ENCODE results near the gene EIF2D. TPM values are rescaled to one million over a fixed set of nuclear protein-coding genes. Genes with fewer than 3 reads are reported as not detected.

Gene EIF2D
- total and polyA plus RNA-seq, 7 experiments from 2014 or later = 33.5 to 73.0 (median 53.4) TPM

- peaks cover 0 to 1% (median 0%) of the 10 kb centered on the region in 11 donors for H3K9me3 Mint-ChIP-seq
- no peaks in the 10 kb centered on the region for H3K27me3 Mint-ChIP-seq
- H3K27me3 ChIP-seq (ENCODE audit: control insufficient read depth in 2 of 2, insufficient read depth in 2 of 2, low read length in 2 of 2) = no peaks in the 10 kb centered on the region
- CTCF ChIA-PET = interaction anchor here (0.9 to 1.2 kb wide), 4 partner anchors 13 to 375 kb away, joined by 3 to 8 read pairs (median 4); no protein-coding TSS in a partner anchor
- H3K4me1 ChIP-seq (ENCODE audit: control insufficient read depth in 2 of 2, insufficient read depth in 2 of 2, low read length in 2 of 2) = peaks cover 7 to 10% of the 10 kb centered on the region in 2 donors
- POLR2A ChIA-PET = interaction anchor here (0.7 kb wide), 1 partner anchor 197 kb away, joined by 4 read pairs; no protein-coding TSS in a partner anchor
- H3K4me1 Mint-ChIP-seq = peaks cover 7 to 37% (median 26%) of the 10 kb centered on the region in 7 donors
- peaks cover 0 to 51% (median 23%) of the 10 kb centered on the region in 5 donors for H3K36me3 Mint-ChIP-seq
- intact Hi-C loops (cut with micrococcal nuclease) = no loop called here
- DNase-seq (no peak), ATAC-seq (peak; percentile 42)
- no peaks in the 10 kb centered on the region for H3K9me3 ChIP-seq (ENCODE audit: control insufficient read depth in 2 of 3, low read length in 3 of 3)
- no peak overlapping the region for H3K4me3 ChIP-seq (ENCODE audit: low read length)
- H3K27ac ChIP-seq (ENCODE audit: low read depth, low read length) = no peak overlapping the region
- H3K4me3 Mint-ChIP-seq = no peak overlapping the region
- no peak overlapping the region for H3K27ac Mint-ChIP-seq
- peaks cover 17 to 74% (median 27%) of the 10 kb centered on the region in 3 experiments for H3K36me3 ChIP-seq (ENCODE audit: control insufficient read depth in 2 of 3, insufficient read depth in 3 of 3, low read length in 3 of 3)
Observed at GRCh38 chr1:206606867-206607266, 5.4 kb downstream of the EIF2D start.

DNA sequence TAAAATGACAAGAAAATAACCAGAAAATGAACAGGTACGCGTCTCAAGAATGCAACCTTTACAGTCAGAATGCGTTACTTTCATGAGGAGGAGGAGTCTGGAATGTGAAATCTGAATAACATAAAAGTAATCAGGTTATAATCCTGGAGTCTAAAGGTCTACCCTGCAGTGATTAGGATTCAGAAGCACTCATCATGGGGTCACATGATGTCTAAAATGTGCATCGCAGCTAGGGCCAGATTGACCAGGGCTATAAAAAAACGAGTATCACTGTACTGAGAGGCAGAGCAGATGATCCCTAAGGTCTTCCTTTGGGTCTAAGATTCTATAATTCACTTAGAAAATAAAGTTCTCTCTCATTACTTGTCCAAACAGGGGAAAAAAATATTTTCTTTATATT is 7.4 kb downstream of the EIF2D start:
- CTCF ChIA-PET = no interaction called here
- H3K4me1 Mint-ChIP-seq = peaks cover 0 to 21% (median 13%) of the 10 kb centered on the region in 7 donors
- POLR2A ChIA-PET = interaction anchor here (0.8 kb wide), 1 partner anchor 53 kb away, joined by 3 read pairs; no protein-coding TSS in a partner anchor
- H3K4me1 ChIP-seq (ENCODE audit: control insufficient read depth in 2 of 2, insufficient read depth in 2 of 2, low read length in 2 of 2) = no peaks in the 10 kb centered on the region
- H3K27ac Mint-ChIP-seq = no peak overlapping the region
- no peaks in the 10 kb centered on the region for H3K27me3 Mint-ChIP-seq
- ATAC-seq (no peak), DNase-seq (no peak)
- no peaks in the 10 kb centered on the region for H3K27me3 ChIP-seq (ENCODE audit: control insufficient read depth in 2 of 2, insufficient read depth in 2 of 2, low read length in 2 of 2)
- no peak overlapping the region for H3K4me3 Mint-ChIP-seq
- no peak overlapping the region for H3K27ac ChIP-seq (ENCODE audit: low read depth, low read length)
- H3K36me3 Mint-ChIP-seq = peaks cover 4 to 56% (median 19%) of the 10 kb centered on the region in 5 donors
- H3K36me3 ChIP-seq (ENCODE audit: control insufficient read depth in 2 of 3, insufficient read depth in 3 of 3, low read length in 3 of 3) = peaks cover 19 to 84% (median 27%) of the 10 kb centered on the region in 3 experiments
- peaks cover 0 to 1% (median 0%) of the 10 kb centered on the region in 11 donors for H3K9me3 Mint-ChIP-seq
- H3K4me3 ChIP-seq (ENCODE audit: low read length) = no peak overlapping the region
- H3K9me3 ChIP-seq (ENCODE audit: control insufficient read depth in 2 of 3, low read length in 3 of 3) = no peaks in the 10 kb centered on the region
- intact Hi-C loops (cut with micrococcal nuclease) = no loop called here

DNA sequence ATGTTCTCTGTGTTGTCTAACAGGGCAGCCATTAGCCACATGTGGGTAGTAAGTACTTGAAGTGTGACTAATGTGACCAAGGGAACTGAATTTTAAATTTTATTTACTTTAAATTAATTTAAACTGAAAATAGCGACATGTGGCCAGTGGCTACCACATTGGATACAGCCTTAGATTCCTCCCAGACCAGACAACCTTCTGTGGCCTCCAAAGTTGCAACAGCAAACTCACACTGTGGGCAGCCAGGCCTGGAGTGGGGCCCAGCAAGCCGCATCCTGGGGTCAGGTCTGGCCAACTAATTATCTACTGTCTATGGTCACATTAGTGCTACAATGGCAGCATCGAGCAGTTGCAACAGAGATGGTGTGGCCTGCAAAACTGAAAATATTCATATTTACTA is 11.7 kb downstream of the EIF2D start:
- H3K36me3 ChIP-seq (ENCODE audit: control insufficient read depth in 2 of 3, insufficient read depth in 3 of 3, low read length in 3 of 3) = peaks cover 26 to 89% (median 29%) of the 10 kb centered on the region in 3 experiments
- POLR2A ChIA-PET = interaction anchor here (1.7 kb wide), 1 partner anchor 11 kb away, joined by 5 read pairs; the partner anchor contains the start of gene EIF2D
- H3K9me3 Mint-ChIP-seq = peaks cover 0 to 1% (median 0%) of the 10 kb centered on the region in 11 donors
- H3K4me3 Mint-ChIP-seq = no peak overlapping the region
- CTCF ChIA-PET = no interaction called here
- intact Hi-C loops (cut with micrococcal nuclease) = no loop called here
- peaks cover 0 to 4% (median 0%) of the 10 kb centered on the region in 7 donors for H3K4me1 Mint-ChIP-seq
- DNase-seq (no peak), ATAC-seq (no peak)
- no peak overlapping the region for H3K27ac Mint-ChIP-seq
- no peak overlapping the region for H3K4me3 ChIP-seq (ENCODE audit: low read length)
- H3K4me1 ChIP-seq (ENCODE audit: control insufficient read depth in 2 of 2, insufficient read depth in 2 of 2, low read length in 2 of 2) = no peaks in the 10 kb centered on the region
- no peaks in the 10 kb centered on the region for H3K27me3 ChIP-seq (ENCODE audit: control insufficient read depth in 2 of 2, insufficient read depth in 2 of 2, low read length in 2 of 2)
- H3K27ac ChIP-seq (ENCODE audit: low read depth, low read length) = no peak overlapping the region
- peaks cover 14 to 48% (median 23%) of the 10 kb centered on the region in 5 donors for H3K36me3 Mint-ChIP-seq
- no peaks in the 10 kb centered on the region for H3K27me3 Mint-ChIP-seq
- H3K9me3 ChIP-seq (ENCODE audit: control insufficient read depth in 2 of 3, low read length in 3 of 3) = no peaks in the 10 kb centered on the region

- CTCF ChIA-PET = interaction anchor here (1.8 kb wide), 1 partner anchor 13 kb away, joined by 4 read pairs; no protein-coding TSS in a partner anchor
- DNase-seq = no peak
- no peak overlapping the region for H3K4me3 Mint-ChIP-seq
- intact Hi-C loops (cut with micrococcal nuclease) = no loop called here
- H3K4me3 ChIP-seq (ENCODE audit: low read length) = no peak overlapping the region
- H3K4me1 Mint-ChIP-seq = peaks cover 5 to 18% (median 7%) of the 10 kb centered on the region in 7 donors
- peaks cover 19 to 88% (median 28%) of the 10 kb centered on the region in 3 experiments for H3K36me3 ChIP-seq (ENCODE audit: control insufficient read depth in 2 of 3, insufficient read depth in 3 of 3, low read length in 3 of 3)
- no peak overlapping the region for H3K27ac ChIP-seq (ENCODE audit: low read depth, low read length)
- H3K4me1 ChIP-seq (ENCODE audit: control insufficient read depth in 2 of 2, insufficient read depth in 2 of 2, low read length in 2 of 2) = peaks cover under 1 to 1% of the 10 kb centered on the region in 2 donors
- no peaks in the 10 kb centered on the region for H3K9me3 ChIP-seq (ENCODE audit: control insufficient read depth in 2 of 3, low read length in 3 of 3)
- H3K27ac Mint-ChIP-seq = peak overlapping the region in 6 of 9 donors; percentile 2 to 91 (median 55)
- no peaks in the 10 kb centered on the region for H3K27me3 Mint-ChIP-seq
- no peak for ATAC-seq
- no peaks in the 10 kb centered on the region for H3K27me3 ChIP-seq (ENCODE audit: control insufficient read depth in 2 of 2, insufficient read depth in 2 of 2, low read length in 2 of 2)
- POLR2A ChIA-PET = no interaction called here
- peaks cover 0 to 2% (median 0%) of the 10 kb centered on the region in 11 donors for H3K9me3 Mint-ChIP-seq
- peaks cover 15 to 58% (median 33%) of the 10 kb centered on the region in 5 donors for H3K36me3 Mint-ChIP-seq
Observed at GRCh38 chr1:206596319-206596666, 16.0 kb downstream of the EIF2D start.

DNA sequence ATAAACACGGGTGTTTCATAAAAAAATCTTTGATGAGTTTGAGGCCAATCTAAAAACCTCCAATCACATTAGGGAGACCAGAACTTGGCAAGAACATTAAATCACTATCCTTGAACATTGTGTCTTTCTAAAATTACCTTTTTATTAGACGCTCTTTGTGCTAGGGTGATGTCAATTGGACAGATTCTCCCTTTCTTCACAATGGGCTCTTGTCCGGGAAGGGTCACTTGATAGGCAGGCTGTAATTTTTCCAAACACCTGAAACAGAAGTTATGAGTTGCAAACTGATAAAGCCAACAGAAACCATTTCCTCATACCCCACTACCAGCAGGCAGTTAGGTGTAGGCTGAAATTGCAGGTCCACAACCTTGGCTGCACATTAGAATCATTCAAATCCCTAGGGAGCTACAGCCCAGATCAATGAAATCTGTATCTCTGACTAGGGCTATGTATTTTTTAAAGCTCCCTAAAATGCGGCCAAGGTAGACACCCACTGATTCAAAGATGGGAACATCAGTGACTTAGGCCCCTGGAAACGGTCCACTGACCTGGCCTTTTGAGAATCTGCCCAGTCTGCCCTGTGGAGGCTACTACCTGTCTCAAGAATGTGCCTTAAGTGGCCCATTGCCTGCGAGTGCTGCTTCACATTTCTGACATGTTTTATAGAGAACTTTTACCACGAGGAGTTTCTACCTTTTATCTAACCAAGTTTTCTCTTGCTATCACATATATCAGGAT is 16.5 kb downstream of the EIF2D start:
- peaks cover 0 to 2% (median 0%) of the 10 kb centered on the region in 11 donors for H3K9me3 Mint-ChIP-seq
- H3K27ac Mint-ChIP-seq = peak overlapping the region in 6 of 9 donors; percentile 30 to 91 (median 74)
- H3K36me3 Mint-ChIP-seq = peaks cover 12 to 55% (median 33%) of the 10 kb centered on the region in 5 donors
- no peaks in the 10 kb centered on the region for H3K9me3 ChIP-seq (ENCODE audit: control insufficient read depth in 2 of 3, low read length in 3 of 3)
- intact Hi-C loops (cut with micrococcal nuclease) = no loop called here
- H3K27me3 ChIP-seq (ENCODE audit: control insufficient read depth in 2 of 2, insufficient read depth in 2 of 2, low read length in 2 of 2) = no peaks in the 10 kb centered on the region
- ATAC-seq = no peak
- H3K4me1 ChIP-seq (ENCODE audit: control insufficient read depth in 2 of 2, insufficient read depth in 2 of 2, low read length in 2 of 2) = peaks cover 6 to 7% of the 10 kb centered on the region in 2 donors
- ChIA-PET POLR2A (interaction anchor here (1.0 kb wide), 1 partner anchor 51 kb away, joined by 4 read pairs; no protein-coding TSS in a partner anchor), CTCF (interaction anchor here (1.8 kb wide), 1 partner anchor 12 kb away, joined by 4 read pairs; no protein-coding TSS in a partner anchor)
- H3K4me3 Mint-ChIP-seq = no peak overlapping the region
- H3K27me3 Mint-ChIP-seq = no peaks in the 10 kb centered on the region
- H3K27ac ChIP-seq (ENCODE audit: low read depth, low read length) = no peak overlapping the region
- peaks cover 19 to 89% (median 28%) of the 10 kb centered on the region in 3 experiments for H3K36me3 ChIP-seq (ENCODE audit: control insufficient read depth in 2 of 3, insufficient read depth in 3 of 3, low read length in 3 of 3)
- peaks cover 6 to 24% (median 12%) of the 10 kb centered on the region in 7 donors for H3K4me1 Mint-ChIP-seq
- DNase-seq = no peak
- H3K4me3 ChIP-seq (ENCODE audit: low read length) = no peak overlapping the region

GRCh38 chr1:206593351-206593925 is 18.8 kb downstream of the EIF2D start:
- Histone ChIP-seq H3K4me3 (ENCODE audit: low read length) (no peak overlapping the region), H3K36me3 (ENCODE audit: control insufficient read depth in 2 of 3, insufficient read depth in 3 of 3, low read length in 3 of 3) (peaks cover 15 to 84% (median 25%) of the 10 kb centered on the region in 3 experiments), H3K4me1 (ENCODE audit: control insufficient read depth in 2 of 2, insufficient read depth in 2 of 2, low read length in 2 of 2) (peaks cover 7 to 19% of the 10 kb centered on the region in 2 donors), H3K27ac (ENCODE audit: low read depth, low read length) (peak overlapping the region; percentile 14), H3K27me3 (ENCODE audit: control insufficient read depth in 2 of 2, insufficient read depth in 2 of 2, low read length in 2 of 2) (no peaks in the 10 kb centered on the region), H3K9me3 (ENCODE audit: control insufficient read depth in 2 of 3, low read length in 3 of 3) (no peaks in the 10 kb centered on the region)
- ChIA-PET CTCF (interaction anchor here (0.6 to 3.5 kb wide), 4 partner anchors 10 to 48 kb away, joined by 4 to 21 read pairs (median 8); no protein-coding TSS in a partner anchor), POLR2A (interaction anchor here (0.6 to 1.0 kb wide), 4 partner anchors 18 to 216 kb away, joined by 3 to 5 read pairs (median 3); no protein-coding TSS in a partner anchor)
- Mint-ChIP-seq H3K4me1 (peaks cover 22 to 45% (median 32%) of the 10 kb centered on the region in 7 donors), H3K27me3 (no peaks in the 10 kb centered on the region), H3K4me3 (no peak overlapping the region), H3K9me3 (peaks cover 0 to 2% (median 0%) of the 10 kb centered on the region in 11 donors), H3K27ac (peak overlapping the region; percentile 51 to 91 (median 85)), H3K36me3 (peaks cover 7 to 55% (median 35%) of the 10 kb centered on the region in 5 donors)
- intact Hi-C loops (cut with micrococcal nuclease) = no loop called here
- ATAC-seq (no peak), DNase-seq (no peak)
